Neural progenitor cell (in vitro differentiated cells): ENCODE results near the gene PCBD2. TPM values are rescaled to one million over a fixed set of nuclear protein-coding genes. Genes with fewer than 3 reads are reported as not detected.

ENCODE experiments used
- DNase-seq: peaks from one replicate; pipeline ENCODE4 v3.0.0-alpha.2; 2016; ENCODE audit warnings: low spot score
- H2AFZ ChIP-seq: fragments of 200-600 bp; sonication (generic); replicated peaks from 2 replicates; pipeline ENCODE4 v1.6.1; 2016; ENCODE audit warnings: antibody characterized with exemption
- H3F3A ChIP-seq: fragments of 200-600 bp; sonication (generic); 2 replicates; pipeline ENCODE4 v1.6.1; 2016; ENCODE audit warnings: antibody characterized with exemption, low read depth
- H3K27ac ChIP-seq: fragments of 200-600 bp; sonication (generic); 2 replicates; pipeline ENCODE4 v1.5.1; 2016; ENCODE audit warnings: mild to moderate bottlenecking
- H3K27me3 ChIP-seq: fragments of 200-600 bp; sonication (generic); 2 replicates; pipeline ENCODE4 v1.6.1; 2016; ENCODE audit warnings: mild to moderate bottlenecking, moderate library complexity
- H3K36me3 ChIP-seq: fragments of 200-600 bp; sonication (generic); 2 replicates; pipeline ENCODE4 v1.5.1; 2016
- H3K4me1 ChIP-seq: fragments of 200-600 bp; sonication (generic); 2 replicates; pipeline ENCODE4 v1.6.1; 2016; ENCODE audit warnings: mixed run types
- H3K4me2 ChIP-seq: fragments of 200-600 bp; sonication (generic); 2 replicates; pipeline ENCODE4 v1.6.1; 2016
- H3K4me3 ChIP-seq: fragments of 200-600 bp; sonication (generic); 2 replicates; pipeline ENCODE4 v1.5.1; 2016
- H3K79me2 ChIP-seq: fragments of 200-600 bp; sonication (generic); 2 replicates; pipeline ENCODE4 v1.6.1; 2016; ENCODE audit warnings: low read depth
- H3K9ac ChIP-seq: fragments of 200-600 bp; sonication (generic); 2 replicates; pipeline ENCODE4 v1.6.1; 2016
- H3K9me3 ChIP-seq: fragments of 200-600 bp; sonication (generic); 2 replicates; pipeline ENCODE4 v1.5.1; 2016; ENCODE audit warnings: low read depth
- H4K20me1 ChIP-seq: fragments of 200-600 bp; sonication (generic); 2 replicates; pipeline ENCODE4 v1.6.1; 2016; ENCODE audit warnings: low read depth
- H3K27ac Mint-ChIP-seq: 3 replicates; pipeline ENCODE4 v1.8.0; 2021; ENCODE audit warnings: mixed read lengths
- H3K27me3 Mint-ChIP-seq: 2 replicates; pipeline ENCODE4 v1.8.0; 2022; ENCODE audit warnings: low read depth, mild to moderate bottlenecking, inconsistent platforms, moderate library complexity, mixed read lengths; ENCODE audit not compliant: insufficient read depth
- H3K36me3 Mint-ChIP-seq: 3 replicates; pipeline ENCODE4 v1.8.0; 2021; ENCODE audit warnings: mixed read lengths
- H3K4me1 Mint-ChIP-seq: 3 replicates; pipeline ENCODE4 v1.8.0; 2021; ENCODE audit warnings: mixed read lengths
- H3K4me3 Mint-ChIP-seq: 3 replicates; pipeline ENCODE4 v1.8.0; 2021; ENCODE audit warnings: mild to moderate bottlenecking, moderate library complexity, mixed read lengths
- H3K9me3 Mint-ChIP-seq: 3 replicates; pipeline ENCODE4 v1.8.0; 2020; ENCODE audit warnings: mixed read lengths
- EZH2 ChIP-seq: fragments of 200-600 bp; sonication (generic); IDR thresholded peaks from 2 replicates; pipeline ENCODE4 v1.6.1; 2017; ENCODE audit warnings: antibody characterized with exemption, mild to moderate bottlenecking, moderate library complexity
- EZH2phosphoT487 ChIP-seq: fragments of 200-600 bp; sonication (generic); IDR thresholded peaks from 2 replicates; pipeline ENCODE4 v1.6.1; 2017; ENCODE audit warnings: antibody characterized with exemption
- total RNA-seq: library from RNA; depleted of rRNA; stranded (reverse); fragments of >200 nt; gene quantifications from 2 replicates; pipeline ENCODE4 v1.2.3, GENCODE V29; 2015; ENCODE audit warnings: low replicate concordance
- TF ChIP-seq, protein P1 (sequence below): fragments of 200-600 bp; sonication (generic); IDR thresholded peaks from 2 replicates; pipeline ENCODE4 v1.5.1; 2017; ENCODE audit warnings: antibody characterized with exemption, mild to moderate bottlenecking

Gene PCBD2
- total RNA-seq, 1 donor from 2014 or later, result 5.0 TPM

DNA sequence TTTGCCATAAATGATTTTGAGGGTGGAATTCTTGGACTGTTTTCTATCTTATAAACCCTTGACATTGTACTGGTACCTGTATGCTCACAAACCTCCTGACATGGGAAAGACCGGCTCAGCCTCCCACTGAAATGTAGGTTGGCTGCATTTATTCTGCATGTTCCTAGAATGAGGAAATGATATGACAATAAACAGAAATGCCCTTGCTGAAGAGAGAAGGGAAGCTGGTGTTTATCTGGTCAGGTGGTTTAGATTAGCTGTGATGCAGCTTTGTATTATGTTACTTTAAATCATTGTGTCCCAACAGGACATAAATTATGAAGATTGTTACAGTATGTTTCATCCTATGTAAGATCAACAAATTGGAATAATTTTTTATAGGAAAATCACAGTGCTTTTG lies 39.7 kb downstream of the PCBD2 start:
- H3K4me1 ChIP-seq, result peaks cover 23% of the 10 kb centered on the region
- H3K27ac ChIP-seq, result no peak overlapping the region
- no peak overlapping the region for H2AFZ ChIP-seq
- Mint-ChIP-seq H3K36me3 (peaks cover 6% of the 10 kb centered on the region), H3K27ac (no peak overlapping the region), H3K9me3 (no peaks in the 10 kb centered on the region), H3K4me3 (no peak overlapping the region), H3K27me3 (no peaks in the 10 kb centered on the region), H3K4me1 (peaks cover 7% of the 10 kb centered on the region)
- no peaks in the 10 kb centered on the region for H3K9me3 ChIP-seq
- TF ChIP-seq, protein P1, sequence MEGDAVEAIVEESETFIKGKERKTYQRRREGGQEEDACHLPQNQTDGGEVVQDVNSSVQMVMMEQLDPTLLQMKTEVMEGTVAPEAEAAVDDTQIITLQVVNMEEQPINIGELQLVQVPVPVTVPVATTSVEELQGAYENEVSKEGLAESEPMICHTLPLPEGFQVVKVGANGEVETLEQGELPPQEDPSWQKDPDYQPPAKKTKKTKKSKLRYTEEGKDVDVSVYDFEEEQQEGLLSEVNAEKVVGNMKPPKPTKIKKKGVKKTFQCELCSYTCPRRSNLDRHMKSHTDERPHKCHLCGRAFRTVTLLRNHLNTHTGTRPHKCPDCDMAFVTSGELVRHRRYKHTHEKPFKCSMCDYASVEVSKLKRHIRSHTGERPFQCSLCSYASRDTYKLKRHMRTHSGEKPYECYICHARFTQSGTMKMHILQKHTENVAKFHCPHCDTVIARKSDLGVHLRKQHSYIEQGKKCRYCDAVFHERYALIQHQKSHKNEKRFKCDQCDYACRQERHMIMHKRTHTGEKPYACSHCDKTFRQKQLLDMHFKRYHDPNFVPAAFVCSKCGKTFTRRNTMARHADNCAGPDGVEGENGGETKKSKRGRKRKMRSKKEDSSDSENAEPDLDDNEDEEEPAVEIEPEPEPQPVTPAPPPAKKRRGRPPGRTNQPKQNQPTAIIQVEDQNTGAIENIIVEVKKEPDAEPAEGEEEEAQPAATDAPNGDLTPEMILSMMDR, result no peak
- TF ChIP-seq EZH2phosphoT487, result no peak
- TF ChIP-seq EZH2, result no peak
- H3F3A ChIP-seq, result no peaks in the 10 kb centered on the region
- H3K27me3 ChIP-seq, result no peaks in the 10 kb centered on the region
- no peaks in the 10 kb centered on the region for H3K36me3 ChIP-seq
- H4K20me1 ChIP-seq, result no peaks in the 10 kb centered on the region
- no peak overlapping the region for H3K9ac ChIP-seq
- H3K79me2 ChIP-seq, result no peaks in the 10 kb centered on the region
- no peak for DNase-seq
- no peak overlapping the region for H3K4me2 ChIP-seq
- H3K4me3 ChIP-seq, result no peak overlapping the region

DNA sequence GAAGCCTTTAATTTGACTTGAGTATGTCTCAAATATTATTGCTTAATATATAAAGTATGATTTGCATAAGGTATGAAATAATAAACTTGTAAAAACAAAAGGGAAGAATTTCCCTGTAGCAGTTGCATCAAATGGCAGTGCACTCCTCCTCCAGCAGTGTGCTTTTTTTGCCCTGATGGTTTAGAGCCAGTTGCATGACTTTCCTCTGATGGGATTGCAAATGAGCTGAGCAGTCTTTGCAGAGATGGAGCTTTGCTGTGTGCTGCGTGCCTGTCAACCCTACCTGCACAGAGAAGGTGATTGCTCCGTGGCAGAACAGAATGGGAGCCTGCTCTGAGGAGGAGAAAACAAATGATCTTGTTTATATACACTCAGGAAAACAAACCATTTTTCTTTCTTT lies 40.1 kb downstream of the PCBD2 start:
- no peaks in the 10 kb centered on the region for H3K27me3 ChIP-seq
- no peak overlapping the region for H2AFZ ChIP-seq
- no peak overlapping the region for H3K27ac ChIP-seq
- no peak overlapping the region for H3K4me2 ChIP-seq
- DNase-seq, result peak; percentile 14
- H3K4me1 ChIP-seq, result peaks cover 23% of the 10 kb centered on the region
- peaks cover 7% of the 10 kb centered on the region for H3K4me1 Mint-ChIP-seq
- no peaks in the 10 kb centered on the region for H3K9me3 Mint-ChIP-seq
- no peak overlapping the region for H3K9ac ChIP-seq
- H3K4me3 ChIP-seq, result no peak overlapping the region
- no peak overlapping the region for H3K27ac Mint-ChIP-seq
- H3K27me3 Mint-ChIP-seq, result no peaks in the 10 kb centered on the region
- H3K36me3 ChIP-seq, result no peaks in the 10 kb centered on the region
- H3F3A ChIP-seq, result no peaks in the 10 kb centered on the region
- H3K9me3 ChIP-seq, result no peaks in the 10 kb centered on the region
- no peaks in the 10 kb centered on the region for H3K79me2 ChIP-seq
- TF ChIP-seq EZH2phosphoT487 (no peak), EZH2 (no peak)
- TF ChIP-seq, protein P1, result no peak
- no peak overlapping the region for H3K4me3 Mint-ChIP-seq
- H4K20me1 ChIP-seq, result no peaks in the 10 kb centered on the region
- peaks cover 4% of the 10 kb centered on the region for H3K36me3 Mint-ChIP-seq

DNA sequence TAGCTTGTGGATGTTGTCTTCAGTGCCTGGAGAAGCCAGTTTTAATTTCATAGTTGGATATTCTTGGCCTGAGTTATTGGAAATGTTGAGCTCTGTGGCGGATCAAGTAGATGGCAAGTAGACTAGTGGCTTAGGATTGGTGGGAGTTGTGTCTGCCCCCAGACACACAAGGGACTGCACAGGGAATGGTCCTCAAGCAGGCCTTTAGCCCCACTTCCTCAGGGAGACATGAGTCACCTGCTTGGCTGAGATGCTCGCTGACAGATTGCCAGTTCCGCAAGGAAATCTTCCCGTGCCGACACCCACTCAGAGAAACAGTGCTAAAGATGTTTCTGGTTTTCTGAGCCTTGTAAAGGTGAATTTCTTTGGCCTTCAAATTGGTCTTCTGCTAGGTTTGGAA lies 44.0 kb downstream of the PCBD2 start:
- Histone ChIP-seq H3K27me3 (no peaks in the 10 kb centered on the region), H3F3A (no peaks in the 10 kb centered on the region), H3K4me3 (no peak overlapping the region), H3K4me1 (peaks cover 23% of the 10 kb centered on the region), H3K4me2 (no peak overlapping the region), H3K79me2 (no peaks in the 10 kb centered on the region), H2AFZ (no peak overlapping the region), H3K27ac (no peak overlapping the region), H3K9ac (no peak overlapping the region), H3K9me3 (no peaks in the 10 kb centered on the region), H4K20me1 (no peaks in the 10 kb centered on the region), H3K36me3 (peaks cover 3% of the 10 kb centered on the region)
- H3K27ac Mint-ChIP-seq, result no peak overlapping the region
- peaks cover 2% of the 10 kb centered on the region for H3K9me3 Mint-ChIP-seq
- H3K4me1 Mint-ChIP-seq, result peaks cover 7% of the 10 kb centered on the region
- DNase-seq, result no peak
- peaks cover 2% of the 10 kb centered on the region for H3K36me3 Mint-ChIP-seq
- no peak overlapping the region for H3K4me3 Mint-ChIP-seq
- no peaks in the 10 kb centered on the region for H3K27me3 Mint-ChIP-seq
- no peak for TF ChIP-seq EZH2phosphoT487
- TF ChIP-seq, protein P1, result no peak
- no peak for TF ChIP-seq EZH2
